Cardiac fibroblast (primary cell): ENCODE measurements around the gene CACNG7.
A peak's percentile ranks its signal among the peaks of the same experiment; 100 is the strongest.

ENCODE experiments used
- DNase-seq, 2 donors: peaks; one replicate each; pipeline versions ENCODE4 v3.0.0 to v3.0.0-alpha.2; 2010; ENCODE audit warnings: low read depth in 2 of 2
- H3K4me3 ChIP-seq, 2 donors: replicated peaks in 1 of 2; 1 replicate in 1 of 2; 2 replicates in 1 of 2; pipeline ENCODE4 v1.5.1; 2011; ENCODE audit warnings: low read depth in 2 of 2, low read length in 2 of 2, mild to moderate bottlenecking in 2 of 2, moderate library complexity in 1 of 2
- CTCF ChIP-seq: IDR thresholded peaks from one replicate; pipeline ENCODE4 v1.5.1; 2011; ENCODE audit warnings: low read depth, mild to moderate bottlenecking, low read length, inconsistent platforms

CACNG7 gene

GRCh38 chr19:53910170-53910518, 1.1 kb downstream of the CACNG7 start:
- DNase-seq = peak in 1 of 2 donors; percentile 31
- no peak for TF ChIP-seq CTCF

DNA sequence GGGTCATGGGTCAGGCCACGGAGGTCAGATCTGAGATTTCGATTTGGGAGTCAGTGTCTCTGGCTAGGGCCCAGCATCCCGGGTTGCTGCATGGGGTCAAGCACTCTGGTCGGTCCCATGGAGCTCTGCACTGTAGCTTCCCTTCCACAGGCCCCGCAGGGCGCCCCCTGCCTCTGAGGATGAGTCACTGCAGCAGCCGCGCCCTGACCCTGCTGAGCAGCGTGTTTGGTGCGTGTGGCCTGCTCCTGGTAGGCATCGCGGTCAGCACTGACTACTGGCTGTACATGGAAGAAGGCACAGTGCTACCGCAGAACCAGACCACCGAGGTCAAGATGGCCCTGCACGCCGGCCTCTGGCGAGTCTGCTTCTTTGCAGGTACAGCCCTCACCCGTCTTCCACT, 3.6 kb downstream of the CACNG7 start:
- DNase-seq = no peak
- TF ChIP-seq CTCF = peak; percentile 32
- no peak overlapping the region for H3K4me3 ChIP-seq

More at GRCh38 chr19:53910170-53910518, 1.1 kb downstream of the CACNG7 start:
- H3K4me3 ChIP-seq = peak overlapping the region; percentile 59 to 77

GRCh38 chr19:53915000-53915399, 5.9 kb downstream of the CACNG7 start:
- no peak overlapping the region for H3K4me3 ChIP-seq
- no peak for DNase-seq
- TF ChIP-seq CTCF = no peak

- DNase-seq = no peak
- no peak for TF ChIP-seq CTCF
- H3K4me3 ChIP-seq = no peak overlapping the region
Observed at GRCh38 chr19:53916004-53916403, 6.9 kb downstream of the CACNG7 start.

DNA sequence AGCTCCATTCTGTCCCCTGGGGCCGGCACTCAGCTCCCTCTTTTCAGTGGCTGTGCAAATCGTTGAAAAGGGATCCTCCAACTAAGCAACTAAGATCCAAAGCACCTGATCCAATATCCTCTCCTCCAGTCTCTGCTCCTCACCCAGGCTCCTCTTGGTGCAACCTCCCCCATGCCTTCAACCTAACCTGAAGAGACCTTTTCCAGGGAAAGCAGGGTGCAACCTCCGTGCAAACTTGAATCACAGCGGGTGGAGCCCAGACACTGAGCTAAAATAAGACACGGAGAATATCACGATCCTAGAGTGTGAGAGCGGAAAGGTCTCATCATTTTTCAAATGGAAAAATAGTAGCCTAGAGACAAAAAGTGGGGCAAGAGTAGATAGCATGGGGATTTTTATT, 8.3 kb downstream of the CACNG7 start:
- TF ChIP-seq CTCF = no peak
- H3K4me3 ChIP-seq = no peak overlapping the region
- no peak for DNase-seq

GRCh38 chr19:53927739-53928138, 18.7 kb downstream of the CACNG7 start:
- no peak for TF ChIP-seq CTCF
- peak; percentile 72 to 76 for DNase-seq
- no peak overlapping the region for H3K4me3 ChIP-seq

GRCh38 chr19:53936029-53936428, 27.0 kb downstream of the CACNG7 start:
- no peak overlapping the region for H3K4me3 ChIP-seq
- TF ChIP-seq CTCF = no peak

More at GRCh38 chr19:53936029-53936428, 27.0 kb downstream of the CACNG7 start:
- DNase-seq = no peak
